Midbrain (tissue), 1 donor: Measurements from ENCODE around the gene USP2.
"Not testable (repeated sequence)": the region's sequence is repeated elsewhere in the genome, so short reads cannot be mapped to it uniquely, and the experiment has no call there.

Experiments
- DNase-seq: peaks from one replicate; lab custom pipeline; 2025; lab: John Stamatoyannopoulos, UW

USP2 gene

DNA sequence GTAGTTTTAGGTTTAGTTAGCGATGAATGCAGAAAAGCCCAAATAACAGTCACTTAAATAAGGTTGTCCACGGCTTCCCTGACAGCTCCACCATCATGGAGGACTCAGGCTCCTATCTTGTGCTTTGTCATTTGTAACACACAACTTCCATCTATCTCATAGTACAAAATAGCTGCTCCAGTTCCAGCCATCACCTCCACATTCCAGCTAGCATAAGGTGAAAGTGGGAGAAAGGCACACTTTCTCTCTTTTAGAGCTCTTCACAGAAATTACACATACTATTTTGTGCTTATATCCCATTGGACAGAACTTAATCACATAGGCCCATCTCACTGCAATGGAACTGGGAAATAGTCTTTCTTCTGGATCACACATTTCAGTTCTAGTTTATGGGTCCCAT is 32.8 kb upstream of the USP2 start:
- no peak for DNase-seq

DNA sequence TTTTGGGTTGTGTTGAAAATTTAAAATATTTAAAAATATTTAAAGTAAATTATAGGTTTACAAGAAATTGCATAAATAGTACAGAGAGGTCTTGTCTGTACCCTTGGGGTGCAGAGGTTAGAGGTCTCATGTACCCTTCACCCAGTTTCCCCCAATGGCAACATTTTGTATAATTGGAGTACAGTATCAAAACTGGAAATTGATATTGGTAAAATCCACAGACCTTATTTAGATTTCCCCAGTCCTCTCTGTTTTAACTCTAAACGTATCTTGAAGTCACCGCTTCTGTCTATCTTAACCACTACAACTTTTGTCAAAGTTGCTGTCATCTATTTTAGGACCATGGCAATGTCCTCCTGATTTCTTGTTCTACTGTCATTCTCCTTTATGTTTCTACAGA is 30.6 kb upstream of the USP2 start:
- DNase-seq = no peak

DNA sequence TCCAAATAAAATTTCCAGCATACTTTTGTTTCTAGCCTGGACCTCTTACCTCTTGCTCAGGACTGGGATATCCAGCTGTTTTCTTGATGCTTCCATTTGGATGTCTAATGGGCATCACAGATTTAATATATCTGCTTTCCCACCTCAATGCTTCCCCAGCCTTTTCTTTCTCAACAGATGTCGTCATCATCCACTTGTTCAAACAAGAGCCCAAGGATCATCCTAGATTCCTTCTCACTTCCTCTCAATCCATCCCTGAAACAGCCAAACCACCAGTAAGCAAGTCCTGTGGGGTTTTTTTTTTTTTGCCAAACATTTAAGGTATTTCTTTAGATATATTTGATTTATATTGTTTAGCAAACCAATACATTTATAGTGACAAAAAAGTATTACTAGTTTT is 29.0 kb upstream of the USP2 start:
- no peak for DNase-seq

DNA sequence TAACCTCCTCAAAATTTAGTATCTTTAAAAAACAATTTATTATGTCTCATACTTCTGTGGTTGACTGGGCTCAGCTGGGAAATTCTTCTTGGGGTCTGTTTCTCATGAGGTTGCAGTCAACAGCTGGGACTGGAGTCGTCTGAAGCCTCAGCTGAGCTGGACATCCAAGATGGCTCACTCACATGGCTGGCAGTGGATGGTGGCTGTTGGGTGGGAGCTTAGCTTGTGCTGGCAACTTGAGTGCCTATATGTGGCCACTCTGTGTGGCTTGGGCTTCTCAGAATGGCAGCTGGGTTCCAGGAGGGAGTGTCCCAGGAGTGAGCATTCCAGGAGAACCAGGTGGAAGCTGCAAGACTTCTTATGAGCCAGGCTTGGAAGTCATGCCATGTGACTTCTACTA is 28.2 kb upstream of the USP2 start:
- DNase-seq = no peak

DNA sequence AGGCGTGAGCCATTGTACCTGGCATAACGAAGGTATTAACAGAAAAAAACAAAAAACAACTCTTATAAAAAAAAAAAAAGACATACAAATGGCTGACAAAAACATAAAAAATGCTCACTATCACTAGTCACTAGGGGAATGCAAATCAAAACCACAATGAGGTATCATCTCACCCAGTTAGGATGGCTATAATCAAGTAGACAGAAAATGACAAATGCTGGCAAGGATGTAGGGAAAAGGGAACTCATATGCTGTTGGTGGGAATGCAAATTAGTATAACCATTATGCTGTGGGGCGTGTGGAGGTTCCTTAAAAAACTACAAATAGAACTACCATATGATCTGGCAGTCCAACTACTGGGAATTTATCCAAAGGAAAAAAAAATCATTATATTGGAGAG is 24.5 kb upstream of the USP2 start:
- DNase-seq = no peak

DNA sequence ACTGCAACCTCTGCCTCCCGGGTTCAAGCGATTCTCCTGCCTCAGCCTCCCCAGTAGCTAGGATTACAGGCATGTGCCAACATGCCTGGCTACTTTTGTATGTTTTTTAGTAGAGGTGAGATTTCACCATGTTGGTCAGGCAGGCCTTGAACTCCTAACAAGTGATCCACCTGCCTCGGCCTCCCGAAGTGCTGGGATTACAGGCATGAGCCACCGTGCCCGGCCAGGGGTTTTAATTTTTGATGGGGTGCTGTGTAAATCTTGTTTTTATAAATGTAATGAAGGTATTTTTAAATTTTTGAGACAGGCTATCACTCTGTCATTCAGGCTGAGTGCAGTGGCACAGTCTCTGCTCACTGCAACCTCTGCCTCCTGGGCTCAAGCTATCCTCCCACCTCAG is 24.0 kb upstream of the USP2 start:
- DNase-seq = not testable (repeated sequence)

DNA sequence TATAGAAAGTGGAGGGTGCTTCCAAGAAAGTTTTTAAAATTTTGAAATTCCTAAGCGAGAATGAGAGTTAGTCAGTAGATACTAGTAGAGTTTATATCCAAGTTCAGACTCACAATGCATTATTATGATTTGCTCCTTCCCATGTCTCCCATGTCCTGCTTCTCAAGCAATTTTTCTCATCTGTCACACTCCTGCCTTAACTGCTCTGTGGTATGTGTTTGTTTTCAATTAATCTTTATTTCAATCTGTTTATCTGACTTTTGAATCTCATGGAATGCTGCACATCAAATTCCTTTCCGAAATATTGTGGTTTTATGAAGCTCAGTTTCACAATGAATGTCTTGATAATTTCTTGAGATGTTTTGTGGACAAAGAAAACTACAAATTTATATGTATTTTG is 23.4 kb upstream of the USP2 start:
- DNase-seq = no peak

DNA sequence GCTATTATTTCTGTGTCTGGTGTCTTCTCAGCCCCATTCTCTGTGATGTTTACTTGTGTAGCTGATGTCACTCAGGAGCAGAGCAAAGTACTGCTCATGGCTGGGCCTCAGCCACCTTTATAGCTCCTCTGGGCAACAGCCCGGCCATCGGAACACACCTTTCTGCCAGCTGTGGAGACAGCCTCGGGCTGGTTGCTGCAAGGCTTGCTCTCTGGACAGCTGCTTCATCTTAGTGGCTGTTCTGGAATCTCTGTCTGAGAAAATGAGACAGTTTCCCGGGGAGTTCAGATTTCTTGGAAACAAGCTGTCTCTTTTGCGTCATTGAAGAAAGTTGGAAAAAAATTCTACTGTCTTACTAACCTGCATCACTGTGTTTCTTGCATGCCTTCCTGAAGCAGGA is 21.5 kb upstream of the USP2 start:
- no peak for DNase-seq

DNA sequence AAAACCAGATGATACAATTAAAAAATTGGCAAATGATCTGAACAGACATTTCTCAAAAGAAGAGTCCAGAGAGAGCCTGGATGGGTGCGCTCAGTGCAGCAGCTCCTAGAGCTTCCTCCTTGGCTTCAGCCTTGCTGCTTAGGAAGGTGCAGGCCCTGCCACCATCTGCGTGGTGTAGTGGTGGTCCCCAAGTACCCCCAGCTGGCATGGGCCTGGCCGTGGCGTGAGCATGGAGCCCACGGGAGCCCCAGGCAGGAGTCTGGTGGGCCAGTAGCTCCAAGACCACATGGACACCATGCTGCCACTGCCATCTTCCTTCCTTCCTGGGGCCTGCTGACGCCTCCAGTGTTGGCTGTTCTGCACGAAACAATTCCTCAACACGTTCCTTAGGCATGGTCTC is 21.0 kb upstream of the USP2 start:
- DNase-seq = no peak

DNA sequence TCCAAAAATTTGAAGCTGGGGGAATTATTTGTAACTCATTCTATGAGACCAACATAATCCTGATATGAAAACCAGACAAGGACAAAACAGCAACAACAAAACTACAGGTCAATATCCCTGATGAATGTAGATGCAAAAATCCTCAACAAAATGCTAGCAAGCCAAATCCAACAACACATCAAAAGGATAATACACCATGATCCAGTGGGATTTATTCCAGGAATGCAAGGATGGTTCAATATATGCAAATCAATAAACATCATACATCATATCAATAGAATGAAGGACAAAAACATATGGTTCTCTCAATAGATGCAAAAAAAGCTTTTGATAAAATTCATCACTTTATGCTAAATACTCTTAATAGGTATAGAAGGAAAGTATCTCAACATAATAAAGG is 19.4 kb upstream of the USP2 start:
- no peak for DNase-seq

DNA sequence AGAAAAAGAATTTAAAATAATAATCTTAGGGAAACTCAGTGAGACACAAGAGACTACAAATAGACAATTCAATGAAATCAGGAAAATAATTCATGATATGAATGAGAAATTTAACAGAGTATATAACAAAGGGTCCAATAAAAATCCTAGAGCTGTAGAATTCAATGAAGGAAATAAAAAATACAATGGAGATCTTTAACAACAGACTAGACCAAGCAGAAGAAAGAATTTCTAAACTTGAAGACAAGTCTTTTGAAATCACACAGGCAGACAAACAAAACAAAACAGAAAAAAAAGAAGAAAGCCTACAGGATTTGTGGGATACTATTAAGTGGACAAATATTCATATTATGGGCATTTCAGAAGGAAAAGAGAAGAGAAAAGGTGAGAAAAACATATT is 16.2 kb upstream of the USP2 start:
- DNase-seq = no peak

DNA sequence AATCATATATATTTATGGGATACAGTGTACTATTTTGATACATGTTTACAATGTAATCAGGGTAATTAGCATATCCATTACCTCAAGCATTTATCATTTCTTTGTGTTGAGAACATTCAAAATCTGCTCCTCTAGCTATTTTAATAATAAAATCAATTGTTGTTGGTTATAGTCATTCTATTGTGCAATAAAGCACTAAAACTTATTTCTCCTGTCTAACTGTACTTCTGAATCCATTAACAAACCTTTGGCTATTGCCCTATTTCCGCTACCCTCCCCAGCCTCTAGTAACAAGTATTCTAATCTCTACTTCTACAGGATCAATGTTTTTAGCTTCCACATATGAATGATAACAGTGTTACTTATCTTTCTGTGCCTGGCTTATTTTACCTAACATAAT is 15.3 kb upstream of the USP2 start:
- DNase-seq = no peak

DNA sequence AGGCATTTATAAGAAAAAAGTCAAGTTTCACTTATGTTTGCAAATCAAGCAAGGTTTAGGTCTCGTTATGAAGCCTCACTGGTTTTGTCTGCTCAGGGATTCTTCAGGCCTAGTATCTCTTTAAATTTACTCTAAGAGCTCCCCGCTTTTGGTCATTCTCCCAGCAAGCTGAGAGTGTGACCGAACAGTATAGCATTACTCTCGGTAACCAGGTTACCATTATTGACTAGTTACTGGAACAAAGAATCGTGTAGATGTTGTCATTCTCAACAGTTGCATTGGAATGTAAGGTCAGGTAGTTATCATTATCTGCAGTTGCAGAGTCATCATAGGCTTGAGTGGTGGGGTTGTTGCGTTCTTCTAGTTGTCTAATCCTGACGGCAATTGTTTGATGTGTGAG is 9.8 kb upstream of the USP2 start:
- no peak for DNase-seq

DNA sequence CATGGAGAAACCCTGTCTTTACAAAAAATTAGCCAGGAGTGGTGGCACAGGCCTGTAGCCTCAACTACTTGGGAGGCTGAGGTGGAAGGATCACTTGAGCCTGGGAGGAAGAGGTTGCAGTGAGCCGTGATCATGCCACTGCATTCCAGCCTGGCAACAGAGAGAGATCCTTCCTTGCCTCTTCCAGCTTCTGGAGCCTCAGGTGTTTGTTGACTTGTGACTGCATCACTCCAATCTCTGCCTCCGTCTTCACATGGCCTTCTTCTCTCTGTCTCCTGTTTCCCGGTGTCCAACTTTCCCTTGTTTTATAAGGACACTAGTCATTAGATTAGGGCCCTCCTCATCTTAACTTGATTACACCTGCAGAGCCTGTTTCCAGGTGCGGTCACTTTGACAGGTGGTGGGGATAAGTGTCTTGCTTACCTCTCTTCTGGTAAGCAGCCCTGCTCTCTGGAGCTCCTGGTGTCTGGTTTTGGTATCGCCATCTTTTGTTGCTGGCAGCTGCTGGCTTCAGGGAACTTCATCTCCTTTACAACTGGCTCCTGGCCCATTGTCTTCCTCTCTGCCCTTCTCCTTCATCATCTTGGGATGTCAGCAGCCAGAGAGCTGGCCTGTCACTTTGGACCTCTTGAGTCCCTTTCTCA is 8.2 kb upstream of the USP2 start:
- no peak for DNase-seq

DNA sequence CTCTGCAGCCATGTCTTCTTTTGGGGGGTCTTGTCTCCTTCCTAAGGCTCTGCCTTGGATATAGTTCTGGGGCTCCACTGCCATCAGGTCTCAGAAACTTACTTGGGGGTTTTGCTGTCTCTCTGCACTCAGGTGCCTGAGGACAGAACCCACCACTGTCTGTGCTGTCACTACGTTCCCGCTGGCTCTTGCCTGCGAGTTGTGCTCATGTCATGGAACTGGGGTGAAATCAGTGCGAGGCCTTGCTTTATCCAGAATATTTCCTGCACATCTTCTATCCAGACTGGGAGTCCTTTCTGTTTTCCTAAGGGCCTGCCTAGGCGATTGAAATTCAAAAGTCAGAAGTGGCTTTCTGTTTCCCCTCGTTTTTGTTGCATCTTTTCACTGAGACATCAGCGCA is 6.6 kb upstream of the USP2 start:
- no peak for DNase-seq

DNA sequence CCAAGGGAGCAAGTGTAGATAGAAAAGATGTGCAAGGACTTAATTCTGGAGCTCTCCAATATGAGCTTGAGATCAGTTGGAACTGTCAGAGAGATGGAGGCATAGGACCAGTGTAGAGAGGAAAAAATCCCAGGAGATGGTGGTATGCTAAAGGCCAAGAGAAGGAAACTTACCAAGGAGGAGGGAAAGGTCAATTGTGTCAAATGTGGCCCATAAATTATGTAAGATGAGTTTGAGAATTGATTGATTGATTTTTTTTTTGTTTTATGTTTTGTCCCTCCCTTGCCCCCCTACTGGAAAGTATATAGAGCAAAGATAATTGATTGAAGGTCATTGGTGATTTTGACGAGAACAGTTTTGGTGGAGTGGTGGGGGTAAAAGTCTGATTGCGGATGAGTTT is 2.8 kb upstream of the USP2 start:
- DNase-seq = no peak

DNA sequence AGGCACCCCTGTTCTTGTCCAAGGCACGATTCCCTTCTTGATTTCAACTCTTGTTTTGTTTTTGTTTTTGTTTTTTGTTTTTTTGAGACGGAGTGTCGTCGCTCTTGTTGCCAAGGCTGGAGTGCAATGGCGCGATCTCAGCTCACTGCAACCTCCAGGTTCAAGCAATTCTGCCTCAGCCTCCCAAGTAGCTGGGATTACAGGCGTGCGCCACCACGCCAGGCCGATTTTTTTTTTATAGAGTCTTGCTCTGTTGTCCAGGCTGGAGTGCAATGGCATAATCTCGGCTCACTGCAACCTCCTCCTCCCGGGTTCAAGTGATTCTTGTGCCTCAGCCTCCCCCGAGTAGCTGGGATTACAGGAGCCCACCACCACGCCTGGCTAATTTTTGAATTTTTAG is 1.0 kb upstream of the USP2 start:
- DNase-seq = not testable (repeated sequence)

DNA sequence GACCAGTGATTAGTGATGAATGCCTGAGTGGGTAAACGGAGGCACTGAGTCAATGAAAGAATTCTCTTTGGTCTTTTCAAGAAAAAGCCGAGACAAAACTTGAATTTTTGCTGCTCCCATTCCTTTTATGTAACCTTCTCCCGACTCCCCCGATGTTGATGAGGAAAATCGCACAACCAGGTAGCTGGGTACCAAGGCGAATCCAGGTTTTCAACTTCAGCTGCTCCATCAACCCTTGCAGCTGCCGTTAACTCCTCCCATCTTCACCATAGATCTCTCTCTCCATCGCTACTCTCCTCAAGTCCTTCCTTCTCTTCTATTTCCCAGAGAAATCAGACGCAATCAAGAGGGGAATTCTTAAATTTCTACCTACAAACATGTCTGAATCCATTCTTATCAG is 611 bp upstream of the USP2 start:
- no peak for DNase-seq

DNA sequence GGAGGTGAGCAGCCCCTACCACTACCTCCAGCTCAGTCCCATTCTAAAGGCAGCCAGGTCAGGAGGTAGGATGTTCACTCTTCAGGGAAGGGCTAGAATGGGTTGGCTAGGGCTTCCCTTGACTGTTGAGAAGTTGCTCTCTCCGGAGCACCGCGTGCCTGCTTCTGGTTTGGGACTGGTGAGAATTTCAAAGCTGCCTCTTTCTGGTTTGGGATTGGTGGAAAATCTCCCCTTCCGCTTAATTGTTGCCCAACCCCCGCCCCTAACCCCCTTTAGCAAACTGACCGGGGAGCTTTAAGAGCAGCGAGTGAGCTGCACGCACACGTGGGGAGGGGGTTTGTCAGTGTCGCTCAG is 686 bp downstream of the USP2 start:
- DNase-seq = no peak

DNA sequence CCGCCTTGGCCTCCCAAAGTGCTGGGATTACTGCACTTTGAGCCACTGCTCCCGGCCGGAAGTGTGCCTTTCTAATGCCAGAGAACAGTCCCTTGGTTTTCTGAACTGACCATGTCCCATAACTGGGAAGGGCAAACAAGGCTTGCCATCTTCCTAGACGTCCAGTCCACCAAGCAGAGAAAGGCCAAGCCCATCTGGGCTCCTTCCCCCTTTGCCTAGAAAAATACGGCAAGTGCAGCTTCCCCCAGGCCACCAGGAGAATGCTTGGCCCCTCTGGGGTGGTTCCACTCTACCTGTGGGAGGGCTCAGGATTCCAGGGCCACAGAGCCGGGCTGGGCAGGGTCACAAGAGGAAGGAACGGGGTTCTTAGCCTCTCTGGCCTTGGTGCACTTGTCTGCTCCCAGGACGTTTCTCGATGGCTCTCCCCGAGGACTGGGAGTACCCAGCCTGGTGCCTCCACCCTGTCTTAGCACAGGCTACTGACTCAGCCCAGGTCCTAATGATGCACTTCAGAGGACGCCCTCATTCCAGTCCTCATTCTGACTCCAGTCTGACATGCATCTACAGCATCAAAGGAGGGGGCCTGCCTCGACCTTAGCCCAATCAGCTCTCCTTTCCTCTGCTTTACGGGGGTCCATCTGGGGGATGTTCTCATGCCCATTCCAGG is 1.2 kb downstream of the USP2 start:
- DNase-seq = no peak

DNA sequence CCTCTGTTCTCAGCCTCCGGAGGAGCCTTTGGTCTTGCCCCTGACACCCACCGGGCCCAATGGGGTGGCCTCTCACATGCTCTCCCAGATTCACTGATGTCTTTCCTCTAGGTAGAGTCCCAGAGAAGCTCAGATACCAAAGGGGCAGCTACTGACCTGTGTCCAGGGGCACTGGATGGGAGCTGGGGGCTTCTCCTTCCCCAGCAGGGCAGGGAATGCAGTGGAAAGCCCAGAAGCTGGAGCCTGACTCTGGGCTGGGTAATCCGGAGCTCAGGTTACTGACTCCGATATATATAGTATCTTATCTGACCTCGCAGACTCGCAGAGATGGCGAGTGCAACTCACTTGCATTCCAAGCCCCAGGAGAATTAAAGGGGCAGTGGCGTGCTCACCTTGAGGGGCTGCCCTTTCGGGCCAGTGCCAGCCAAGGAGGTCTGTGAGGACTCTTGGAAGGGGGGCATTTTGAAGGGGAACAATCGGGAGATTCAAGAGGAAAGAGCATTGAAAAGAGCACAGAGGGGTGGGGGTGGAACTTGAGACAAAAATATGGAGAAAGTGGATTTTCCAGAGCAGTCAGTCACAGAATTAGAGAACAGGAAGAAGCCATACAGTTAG is 2.5 kb downstream of the USP2 start:
- no peak for DNase-seq

DNA sequence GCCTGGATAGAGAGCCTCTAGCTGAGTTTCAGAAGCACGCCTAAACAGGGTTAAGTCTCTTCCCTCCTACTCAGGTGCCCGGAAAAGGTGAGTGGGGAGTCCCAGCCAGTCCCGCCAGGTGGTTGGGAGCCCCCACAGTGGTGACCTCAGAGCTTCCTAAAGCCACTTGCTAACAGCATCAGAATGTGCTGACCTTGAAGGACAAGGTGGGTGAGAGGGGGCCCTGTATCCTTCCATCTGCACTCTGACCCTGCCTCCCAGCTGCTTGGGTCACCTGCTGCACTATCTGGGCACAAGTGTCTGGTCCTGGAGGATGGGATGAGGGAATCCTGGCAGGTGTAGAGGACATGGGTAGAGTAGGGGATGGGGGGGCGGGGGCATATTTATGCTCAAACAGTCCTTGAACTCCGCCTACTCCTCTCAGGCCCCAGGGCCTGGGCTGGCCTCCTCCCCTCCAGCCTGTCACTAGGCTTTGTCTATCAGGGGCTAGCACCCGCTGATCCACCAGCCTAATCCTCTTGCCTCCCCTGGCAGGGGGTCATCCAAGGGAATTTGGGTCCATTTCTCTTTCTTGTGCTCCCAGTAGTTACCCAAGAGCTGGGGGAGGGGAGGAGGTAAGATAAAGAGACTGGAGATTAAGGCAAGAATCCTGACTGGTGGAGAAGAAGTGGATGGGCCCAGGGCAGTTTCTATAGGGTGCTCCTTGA is 3.4 kb downstream of the USP2 start:
- DNase-seq = no peak
